ENCODE results near the gene CARMIL1. TPM values are rescaled to one million over a fixed set of nuclear protein-coding genes. Genes with fewer than 3 reads are reported as not detected.

Gene CARMIL1
- total RNA-seq, 2 donors from 2014 or later, result 28.7 to 31.6 TPM

- H3K9me3 ChIP-seq (ENCODE audit: control insufficient read depth, low read length), result peaks cover 22% of the 10 kb centered on the region
- peaks cover 15% of the 10 kb centered on the region for H3K9me3 Mint-ChIP-seq
- 23% methylated on average over 3 to 4 of the region's 4 CpGs for WGBS, 2 experiments (ENCODE audit: insufficient coverage in 1 of 2, insufficient read length in 1 of 2)
Measured at GRCh38 chr6:25449774-25450173, 170.6 kb downstream of the CARMIL1 start.

DNA sequence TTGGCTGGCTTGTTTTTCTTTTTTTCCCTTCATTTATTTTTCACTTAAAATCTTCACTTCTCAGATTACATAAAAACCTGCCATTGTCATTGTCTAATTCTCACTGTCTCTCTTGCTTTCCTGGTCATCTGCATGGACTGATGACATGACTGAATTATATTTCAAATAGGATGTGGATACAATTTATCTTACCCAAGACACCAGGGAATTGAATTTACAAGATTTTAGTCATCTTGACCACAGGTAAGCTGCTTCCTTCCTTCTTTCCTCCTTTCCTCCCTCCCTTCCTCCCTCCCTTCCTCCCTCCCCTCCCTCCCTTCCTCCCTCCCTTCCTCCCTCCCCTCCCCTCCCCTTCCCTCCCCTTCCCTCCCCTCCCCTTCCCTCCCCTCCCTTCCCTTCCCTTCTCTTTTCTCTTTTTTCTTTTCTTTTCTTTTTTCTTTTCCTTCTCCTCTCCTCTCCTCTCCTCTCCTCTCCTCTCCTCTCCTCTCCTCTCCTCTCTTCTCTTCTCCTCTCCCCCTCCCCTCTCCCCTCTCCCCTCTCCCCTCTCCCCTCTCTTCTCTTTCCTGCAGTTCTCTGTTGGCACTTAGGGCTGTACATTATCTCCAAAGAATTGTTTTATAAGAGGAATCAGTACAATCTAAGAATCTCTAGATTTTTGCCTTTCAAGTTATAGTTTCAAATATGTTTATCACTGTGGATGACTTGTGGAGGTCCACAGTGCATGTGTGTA, 171.5 kb downstream of the CARMIL1 start:
- Histone ChIP-seq H3K9me3 (ENCODE audit: control insufficient read depth, low read length) (peaks cover 13% of the 10 kb centered on the region), H3K9ac (ENCODE audit: extremely low read depth, low read length, poor library complexity, severe bottlenecking) (no peak overlapping the region), H3K27ac (ENCODE audit: low read depth, low read length) (no peak overlapping the region), H3K4me3 (ENCODE audit: low read length) (no peak overlapping the region), H3K36me3 (ENCODE audit: control insufficient read depth, insufficient read depth, low read length) (peaks cover 12% of the 10 kb centered on the region), H3K4me1 (ENCODE audit: control insufficient read depth, insufficient read depth, low read length) (no peaks in the 10 kb centered on the region), H3K27me3 (ENCODE audit: control insufficient read depth, insufficient read depth, low read length, poor library complexity, severe bottlenecking) (no peaks in the 10 kb centered on the region)
- Mint-ChIP-seq H3K36me3 (ENCODE audit: low read depth) (peaks cover 20% of the 10 kb centered on the region), H3K4me3 (no peak overlapping the region), H3K27ac (peak overlapping the region; percentile 2), H3K27me3 (ENCODE audit: insufficient read depth) (no peaks in the 10 kb centered on the region), H3K4me1 (peaks cover 28% of the 10 kb centered on the region), H3K9me3 (peaks cover 8% of the 10 kb centered on the region)
- TF ChIP-seq, protein P1, sequence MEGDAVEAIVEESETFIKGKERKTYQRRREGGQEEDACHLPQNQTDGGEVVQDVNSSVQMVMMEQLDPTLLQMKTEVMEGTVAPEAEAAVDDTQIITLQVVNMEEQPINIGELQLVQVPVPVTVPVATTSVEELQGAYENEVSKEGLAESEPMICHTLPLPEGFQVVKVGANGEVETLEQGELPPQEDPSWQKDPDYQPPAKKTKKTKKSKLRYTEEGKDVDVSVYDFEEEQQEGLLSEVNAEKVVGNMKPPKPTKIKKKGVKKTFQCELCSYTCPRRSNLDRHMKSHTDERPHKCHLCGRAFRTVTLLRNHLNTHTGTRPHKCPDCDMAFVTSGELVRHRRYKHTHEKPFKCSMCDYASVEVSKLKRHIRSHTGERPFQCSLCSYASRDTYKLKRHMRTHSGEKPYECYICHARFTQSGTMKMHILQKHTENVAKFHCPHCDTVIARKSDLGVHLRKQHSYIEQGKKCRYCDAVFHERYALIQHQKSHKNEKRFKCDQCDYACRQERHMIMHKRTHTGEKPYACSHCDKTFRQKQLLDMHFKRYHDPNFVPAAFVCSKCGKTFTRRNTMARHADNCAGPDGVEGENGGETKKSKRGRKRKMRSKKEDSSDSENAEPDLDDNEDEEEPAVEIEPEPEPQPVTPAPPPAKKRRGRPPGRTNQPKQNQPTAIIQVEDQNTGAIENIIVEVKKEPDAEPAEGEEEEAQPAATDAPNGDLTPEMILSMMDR (conservative IDR thresholded peaks at IDR 0.05), result no peak
- DNase-seq, result no peak

More at GRCh38 chr6:25449774-25450173, 170.6 kb downstream of the CARMIL1 start:
- TF ChIP-seq, protein P1 (conservative IDR thresholded peaks at IDR 0.05), result no peak
- Histone ChIP-seq H3K9ac (ENCODE audit: extremely low read depth, low read length, poor library complexity, severe bottlenecking) (no peak overlapping the region), H3K27ac (ENCODE audit: low read depth, low read length) (no peak overlapping the region), H3K27me3 (ENCODE audit: control insufficient read depth, insufficient read depth, low read length, poor library complexity, severe bottlenecking) (no peaks in the 10 kb centered on the region), H3K4me3 (ENCODE audit: low read length) (no peak overlapping the region), H3K36me3 (ENCODE audit: control insufficient read depth, insufficient read depth, low read length) (peaks cover 12% of the 10 kb centered on the region), H3K4me1 (ENCODE audit: control insufficient read depth, insufficient read depth, low read length) (no peaks in the 10 kb centered on the region)
- no peaks in the 10 kb centered on the region for H3K27me3 Mint-ChIP-seq (ENCODE audit: insufficient read depth)
- peak overlapping the region; percentile 79 for H3K27ac Mint-ChIP-seq
- peak overlapping the region; percentile 17 for H3K4me3 Mint-ChIP-seq
- peaks cover 28% of the 10 kb centered on the region for H3K4me1 Mint-ChIP-seq
- peaks cover 26% of the 10 kb centered on the region for H3K36me3 Mint-ChIP-seq (ENCODE audit: low read depth)
- DNase-seq, result peak; percentile 82

DNA sequence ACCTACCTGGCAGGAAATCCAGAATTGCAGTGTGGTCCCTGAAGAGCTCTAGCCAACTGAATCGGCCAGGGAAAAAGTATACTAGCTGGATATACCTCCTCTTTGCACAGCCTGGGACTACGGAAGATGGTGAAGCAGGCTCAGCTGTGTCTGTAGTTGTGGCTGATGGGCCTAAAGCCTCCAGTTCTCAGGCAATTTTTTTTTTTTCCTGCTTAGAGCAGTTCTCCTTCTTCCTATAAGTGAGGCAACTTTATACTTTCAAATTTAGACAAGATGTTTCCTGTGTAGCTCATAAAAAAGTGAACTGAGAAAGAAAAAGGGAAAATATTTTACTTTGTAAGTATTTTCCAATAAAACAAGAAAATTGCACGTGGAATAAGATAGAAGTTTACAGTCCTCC, 172.9 kb downstream of the CARMIL1 start:
- no peaks in the 10 kb centered on the region for H3K27me3 ChIP-seq (ENCODE audit: control insufficient read depth, insufficient read depth, low read length, poor library complexity, severe bottlenecking)
- no peaks in the 10 kb centered on the region for H3K9me3 Mint-ChIP-seq
- H3K9ac ChIP-seq (ENCODE audit: extremely low read depth, low read length, poor library complexity, severe bottlenecking), result no peak overlapping the region
- TF ChIP-seq, protein P1 (conservative IDR thresholded peaks at IDR 0.05), result no peak
- H3K36me3 ChIP-seq (ENCODE audit: control insufficient read depth, insufficient read depth, low read length), result peaks cover 4% of the 10 kb centered on the region
- H3K4me1 ChIP-seq (ENCODE audit: control insufficient read depth, insufficient read depth, low read length), result no peaks in the 10 kb centered on the region
- no peaks in the 10 kb centered on the region for H3K27me3 Mint-ChIP-seq (ENCODE audit: insufficient read depth)
- H3K4me3 ChIP-seq (ENCODE audit: low read length), result no peak overlapping the region
- H3K36me3 Mint-ChIP-seq (ENCODE audit: low read depth), result peaks cover 7% of the 10 kb centered on the region
- DNase-seq, result no peak
- no peak overlapping the region for H3K27ac Mint-ChIP-seq
- peaks cover 28% of the 10 kb centered on the region for H3K4me1 Mint-ChIP-seq
- no peak overlapping the region for H3K27ac ChIP-seq (ENCODE audit: low read depth, low read length)
- no peaks in the 10 kb centered on the region for H3K9me3 ChIP-seq (ENCODE audit: control insufficient read depth, low read length)
- H3K4me3 Mint-ChIP-seq, result no peak overlapping the region
- WGBS, 2 experiments (ENCODE audit: insufficient coverage in 1 of 2, insufficient read length in 1 of 2), result 88 to 95% methylated on average over 3 of the region's 3 CpGs

Measured in endodermal cell (in vitro differentiated cells).